Measurements from ENCODE around the gene B3GLCT.
"Not testable (repeated sequence)": the region's sequence is repeated elsewhere in the genome, so short reads cannot be mapped to it uniquely, and the experiment has no call there.

B3GLCT gene

DNA sequence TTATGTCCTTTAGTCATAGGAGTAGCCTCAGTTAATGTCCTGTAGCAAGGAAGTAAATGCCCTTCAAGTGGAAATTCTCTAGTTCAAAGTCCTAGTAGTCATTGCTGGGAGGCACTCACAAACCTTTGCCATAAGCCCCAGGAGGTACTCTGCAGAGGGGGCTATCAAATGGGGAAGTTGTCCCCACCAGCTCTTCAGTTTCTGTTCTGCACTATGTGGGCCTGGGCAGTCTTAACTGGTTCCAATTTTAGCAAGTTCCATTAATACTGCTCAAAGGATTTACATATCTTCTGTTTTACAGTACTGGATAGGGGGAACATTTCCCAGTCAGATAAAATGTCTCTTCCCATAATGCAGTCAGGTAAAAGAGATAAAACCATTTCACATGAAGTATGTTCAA lies 101.3 kb downstream of the B3GLCT start:
- DNase-seq = no peak

DNA sequence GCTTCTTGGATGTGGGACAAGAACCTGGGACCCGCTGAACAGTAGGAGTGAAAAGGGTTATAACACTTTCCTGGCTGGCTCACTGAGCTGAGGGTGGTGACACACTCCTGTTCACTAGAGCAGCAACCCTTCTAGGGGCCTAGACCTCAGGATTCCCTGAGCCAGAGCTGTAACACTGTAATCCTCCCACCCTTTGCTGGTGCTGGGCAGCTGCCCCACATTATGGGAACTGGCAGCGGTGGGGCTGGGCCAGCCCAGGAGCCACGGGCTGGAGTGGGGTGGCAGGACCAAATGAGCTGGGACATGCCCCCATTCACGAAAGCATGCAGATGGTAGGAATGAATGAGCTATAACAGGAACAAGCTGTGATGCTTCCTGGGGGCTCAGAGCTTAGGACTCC lies 110.6 kb downstream of the B3GLCT start:
- DNase-seq = no peak

DNA sequence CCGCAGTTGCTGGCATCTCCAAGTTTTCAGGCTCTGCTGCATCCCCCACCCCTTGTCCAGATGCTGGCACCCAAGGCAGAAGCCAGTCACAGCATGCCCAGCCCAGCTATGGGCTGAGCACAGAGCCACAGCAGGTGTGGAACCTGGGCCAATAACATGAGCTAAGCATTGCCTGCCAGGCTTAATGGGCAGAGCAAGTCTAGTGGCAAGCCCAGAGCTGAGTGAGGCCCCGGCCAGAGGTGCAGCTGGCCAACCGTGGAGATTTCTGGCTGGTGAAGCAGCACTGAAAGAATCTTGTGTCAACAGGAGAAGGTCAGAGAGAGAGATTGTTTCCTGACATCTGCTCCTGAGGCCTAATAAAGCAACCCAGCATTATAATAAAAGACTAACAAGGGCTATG lies 111.0 kb downstream of the B3GLCT start:
- no peak for DNase-seq

DNA sequence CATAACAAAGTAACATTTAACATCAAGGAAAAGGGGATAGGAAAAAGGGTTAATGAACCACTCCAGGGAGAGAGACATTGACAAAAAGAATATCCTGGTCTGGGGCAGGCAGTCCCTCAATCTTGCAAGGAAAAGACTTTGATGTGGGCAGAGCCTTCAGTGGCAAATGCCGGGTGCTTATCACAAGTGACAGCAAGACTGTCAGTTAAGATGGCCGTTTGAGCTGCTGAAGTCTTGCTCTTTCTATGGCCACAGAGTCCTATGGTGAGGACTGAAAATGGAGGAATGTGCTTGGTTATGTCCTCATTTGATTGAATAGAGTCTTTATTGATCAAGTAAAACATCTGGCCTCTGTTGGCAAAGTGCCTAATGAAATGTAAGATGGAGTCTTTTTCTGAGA lies 112.1 kb downstream of the B3GLCT start:
- DNase-seq = no peak

DNA sequence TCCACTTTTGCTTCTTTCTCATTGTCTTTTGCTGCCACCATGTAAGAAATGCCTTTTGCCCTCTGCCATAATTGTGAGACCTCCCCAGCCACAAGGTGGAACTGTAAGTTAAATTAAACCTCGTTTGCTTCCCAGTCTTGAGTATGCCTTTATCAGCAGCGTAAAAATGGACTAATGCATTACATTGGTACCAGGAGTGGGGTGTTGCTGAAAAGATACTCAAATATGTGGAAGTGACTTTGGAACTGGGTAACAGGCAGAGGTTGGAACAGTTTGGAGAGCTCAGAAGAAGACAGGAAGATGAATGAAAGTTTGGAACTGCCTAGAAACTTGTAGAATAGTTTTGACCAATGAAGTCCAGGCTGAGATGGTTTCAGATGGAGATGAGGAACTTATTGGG lies 115.2 kb downstream of the B3GLCT start:
- DNase-seq = no peak

DNA sequence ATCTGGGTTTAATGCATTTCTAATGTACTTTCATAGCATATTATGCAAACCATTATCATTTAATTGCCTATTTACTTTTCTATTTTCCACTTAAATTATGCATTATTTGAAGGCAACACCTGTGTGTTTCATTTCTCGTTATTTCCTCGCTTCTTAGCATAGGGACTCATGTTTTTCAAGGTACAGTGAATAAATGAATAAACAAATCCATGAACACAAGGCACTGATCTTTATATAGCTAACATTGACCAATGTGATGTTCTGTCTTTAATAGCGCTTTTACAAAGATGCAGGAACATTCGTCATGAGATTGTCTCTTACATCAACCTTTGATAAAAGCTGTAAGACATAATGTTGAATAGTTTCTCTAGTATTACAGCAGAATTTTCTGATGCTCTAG lies 121.2 kb downstream of the B3GLCT start:
- DNase-seq = no peak

DNA sequence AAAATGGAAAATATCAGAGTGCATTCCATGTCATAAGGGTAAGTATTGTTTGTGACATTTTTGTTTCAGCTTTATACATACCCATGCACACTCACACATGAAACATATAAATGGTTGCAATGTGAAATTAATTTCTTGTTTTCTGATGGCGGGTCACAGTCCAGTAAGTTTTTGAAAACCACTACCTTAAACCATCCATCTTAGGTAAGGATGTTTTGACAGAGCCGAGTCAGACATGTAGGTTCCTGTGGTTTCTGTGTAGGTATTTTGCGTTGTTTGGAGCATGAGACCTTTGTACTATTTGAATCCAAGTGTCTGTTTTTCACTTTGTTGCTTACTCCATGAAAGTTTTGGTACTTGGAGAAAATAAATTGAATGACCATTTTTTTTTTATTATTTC lies 121.7 kb downstream of the B3GLCT start:
- no peak for DNase-seq

DNA sequence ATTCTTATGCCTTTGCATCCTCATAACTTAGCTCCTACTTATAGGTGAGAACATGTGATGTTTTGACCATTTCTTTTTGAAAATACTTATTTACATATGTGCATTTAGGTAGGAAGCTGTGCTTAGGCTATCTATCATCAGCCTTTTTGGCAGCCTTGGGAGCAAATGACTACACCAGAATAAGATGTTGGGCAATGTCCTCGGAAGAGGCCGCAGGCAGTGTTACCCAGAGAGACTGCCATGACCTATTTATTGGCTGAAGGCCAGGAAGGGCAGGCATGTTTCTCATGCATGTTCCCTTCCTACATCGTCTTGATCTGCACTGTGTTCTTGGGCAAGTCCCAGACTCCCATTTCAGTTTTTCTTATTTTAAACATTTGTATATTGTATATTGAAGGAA lies 122.3 kb downstream of the B3GLCT start:
- DNase-seq = no peak

DNA sequence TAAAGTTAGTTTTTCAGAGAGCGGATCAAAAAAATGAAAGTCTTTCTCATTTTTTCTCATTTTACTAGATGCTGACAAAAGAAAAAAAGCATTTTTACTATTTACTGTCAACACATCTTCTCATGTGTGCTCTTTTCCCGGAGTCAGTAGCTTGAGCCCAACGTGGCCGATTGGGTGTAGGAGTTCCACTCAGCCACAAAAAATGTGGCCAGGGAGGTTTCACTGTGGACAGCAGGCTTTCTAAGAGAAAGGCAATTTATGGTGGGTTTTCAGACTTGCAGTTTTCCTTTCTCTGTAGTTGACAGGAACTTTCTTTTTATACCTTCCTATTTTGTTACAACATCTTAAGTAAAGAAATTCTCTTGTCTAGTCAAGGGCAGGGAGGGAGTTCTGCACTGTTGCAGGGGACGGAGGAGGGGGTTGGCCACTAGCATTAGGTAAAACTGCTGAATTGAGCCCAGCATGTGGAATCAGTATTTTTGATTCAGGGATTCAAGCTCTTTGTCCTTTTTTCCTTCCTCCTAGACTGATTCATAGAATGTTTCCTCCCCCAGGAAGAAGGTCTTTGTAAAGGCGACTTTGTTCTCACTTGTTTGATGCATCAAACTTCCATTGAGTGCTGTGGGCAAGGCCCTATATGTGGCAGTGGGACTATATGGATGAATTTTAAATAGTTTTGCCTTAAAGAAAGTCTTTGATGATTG lies 123.1 kb downstream of the B3GLCT start:
- DNase-seq = no peak

DNA sequence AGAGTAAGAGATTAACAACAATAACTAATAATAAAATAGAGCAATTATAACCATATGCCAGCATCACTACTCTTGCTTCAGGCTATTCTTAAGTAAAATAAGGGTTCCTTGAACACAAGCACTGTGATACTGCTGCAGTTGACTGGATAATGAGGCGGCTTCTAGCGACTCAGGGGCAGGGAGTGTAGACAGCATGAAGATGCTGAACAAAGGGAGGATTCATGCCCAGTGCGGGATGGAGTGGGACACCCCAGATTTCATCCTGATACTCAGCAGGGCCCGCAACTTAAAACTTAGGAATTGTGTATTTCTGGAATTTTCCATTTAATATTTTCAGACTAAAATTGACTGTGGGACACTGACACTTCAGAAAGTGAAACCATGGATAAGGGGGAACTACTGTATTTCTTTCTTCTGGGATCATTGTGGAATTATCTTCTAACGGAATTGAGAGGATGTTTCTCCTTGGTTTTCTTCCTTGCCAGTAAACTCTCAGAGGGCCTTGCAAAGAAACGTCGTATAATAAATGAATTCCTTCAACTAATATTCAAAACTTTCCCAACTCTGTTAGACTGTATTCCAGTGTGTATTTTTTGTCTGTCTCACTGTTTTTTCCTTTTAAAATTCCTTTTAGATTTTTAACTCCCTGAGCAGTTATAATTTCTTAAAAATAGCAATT lies 127.5 kb downstream of the B3GLCT start:
- no peak for DNase-seq

DNA sequence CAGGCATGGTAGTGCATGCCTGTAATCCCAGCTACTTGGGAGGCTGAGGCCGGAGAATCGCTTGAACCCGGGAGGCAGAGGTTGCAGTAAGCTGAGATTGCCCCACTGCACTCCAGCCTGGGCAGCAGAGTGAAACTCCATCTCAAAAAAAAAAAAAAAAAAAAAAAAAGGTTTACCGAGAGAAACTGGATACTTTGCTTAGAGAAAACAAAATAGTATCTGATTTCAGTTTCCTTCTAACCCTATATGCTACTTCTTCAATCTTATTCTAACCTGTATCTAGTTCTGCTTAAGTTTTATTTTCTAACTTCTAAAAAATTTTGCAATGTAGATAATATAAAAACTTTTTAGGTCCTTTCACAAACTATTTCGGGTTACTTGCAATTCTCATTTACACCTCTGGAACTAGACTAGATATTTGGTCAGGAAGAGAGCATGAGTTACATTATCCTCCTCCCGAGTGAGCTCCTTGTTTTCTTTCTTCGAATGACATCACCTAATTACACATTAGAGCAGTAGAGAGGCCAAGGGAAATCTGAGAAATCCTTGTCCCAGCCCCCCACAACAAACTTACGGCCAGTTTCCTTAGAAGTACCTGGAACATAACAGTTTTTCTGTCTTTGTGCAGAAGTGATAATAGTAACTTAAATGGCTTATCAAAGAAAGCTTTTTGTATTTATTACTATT lies 128.9 kb downstream of the B3GLCT start:
- no peak for DNase-seq

DNA sequence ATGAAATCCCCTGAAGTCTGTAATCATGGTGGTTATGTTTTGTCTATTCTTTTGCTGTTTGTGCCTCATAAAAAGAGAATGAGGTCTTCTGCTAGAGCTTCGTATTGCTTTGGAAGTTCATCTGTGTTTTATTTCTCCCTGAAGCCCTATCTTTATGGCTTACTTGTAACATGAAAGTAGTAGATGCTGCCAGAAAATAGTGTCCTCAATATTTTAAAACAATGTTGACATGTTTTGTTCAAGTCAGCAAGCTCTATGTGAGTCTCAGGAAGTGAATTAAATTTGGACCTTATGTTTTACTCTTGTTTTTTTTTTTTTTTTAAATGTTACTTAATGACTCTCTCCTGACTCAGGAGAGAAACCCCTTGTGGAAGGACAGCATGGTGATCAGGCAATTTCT lies 130.5 kb downstream of the B3GLCT start:
- DNase-seq = no peak

DNA sequence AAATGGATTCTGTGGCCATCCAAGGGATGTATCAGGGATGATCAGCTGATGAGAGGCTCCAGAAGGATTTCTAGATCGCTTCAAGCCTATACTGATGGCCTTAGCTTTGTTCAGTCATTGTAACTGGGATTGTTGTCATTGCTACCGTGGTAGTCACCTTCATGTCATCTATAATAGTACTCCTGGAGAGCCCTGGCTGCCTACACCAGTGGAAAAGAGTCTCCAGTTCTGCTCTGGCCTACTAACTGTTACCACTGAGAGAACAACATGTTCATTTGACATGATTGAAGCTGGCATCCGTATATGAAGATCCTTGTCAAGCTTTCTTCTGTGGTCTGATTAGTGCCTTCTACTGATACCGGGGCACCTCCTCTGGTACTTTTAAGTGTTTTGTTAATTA lies 131.3 kb downstream of the B3GLCT start:
- DNase-seq = no peak

DNA sequence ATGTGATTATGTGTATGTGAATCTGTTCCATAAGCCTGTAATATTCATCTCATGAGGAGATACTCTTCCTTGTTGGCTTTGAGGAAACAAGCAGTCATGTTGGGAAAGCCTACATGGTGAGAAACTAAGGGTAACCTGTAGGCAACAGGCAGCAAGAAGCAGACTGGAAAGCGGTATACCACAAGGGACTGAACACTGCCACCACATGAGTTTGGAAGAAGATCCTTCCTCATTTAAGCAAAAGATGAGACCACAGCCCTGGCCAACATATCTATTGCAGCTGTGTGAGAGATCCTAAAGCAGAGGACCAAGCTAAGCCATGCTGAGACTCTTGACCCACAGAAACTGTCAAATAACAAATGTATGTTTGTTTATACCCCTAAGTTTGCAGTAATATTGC lies 134.8 kb downstream of the B3GLCT start:
- no peak for DNase-seq

DNA sequence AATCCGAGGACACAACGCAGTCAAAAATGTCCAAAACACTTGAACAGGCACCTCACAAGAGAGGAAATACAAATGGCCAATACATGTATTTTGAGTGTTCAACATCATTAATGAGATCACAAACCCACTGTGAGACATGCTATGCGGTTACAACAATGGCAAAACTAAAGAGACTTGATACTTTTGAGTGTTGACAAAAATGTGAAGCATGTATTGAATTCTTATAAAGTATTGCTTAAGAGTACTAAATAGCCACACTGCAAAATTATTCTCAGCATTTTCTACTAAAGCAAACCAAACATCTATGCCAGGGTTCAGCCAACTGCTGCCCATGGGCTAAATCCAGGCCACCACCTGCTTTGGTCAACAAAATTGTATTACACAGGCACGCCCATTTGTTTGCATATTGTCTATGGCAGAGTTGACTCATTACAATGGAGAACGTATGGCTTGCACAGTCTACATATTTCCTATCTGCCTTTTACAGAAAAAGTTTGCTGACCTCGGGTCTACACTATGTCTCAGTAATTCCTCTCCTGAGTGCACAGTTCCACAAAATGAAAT lies 135.3 kb downstream of the B3GLCT start:
- no peak for DNase-seq

DNA sequence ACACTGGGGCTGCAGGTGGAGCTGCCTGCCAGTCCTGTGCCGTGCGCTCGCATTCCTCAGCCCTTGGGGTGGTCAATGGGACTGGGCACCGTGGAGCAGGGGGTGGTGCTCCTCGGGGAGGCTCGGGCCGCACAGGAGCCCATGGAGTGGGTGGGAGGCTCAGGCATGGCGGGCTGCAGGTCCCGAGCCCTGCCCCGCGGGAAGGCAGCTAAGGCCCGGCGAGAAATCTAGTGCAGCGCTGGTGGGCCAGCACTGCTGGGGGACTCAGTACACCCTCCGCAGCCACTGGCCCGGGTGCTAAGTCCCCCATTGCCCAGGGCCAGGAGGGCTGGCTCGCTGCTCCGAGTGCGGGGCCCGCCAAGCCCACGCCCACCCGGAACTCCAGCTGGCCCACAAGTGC lies 139.8 kb downstream of the B3GLCT start:
- DNase-seq = not testable (repeated sequence)

DNA sequence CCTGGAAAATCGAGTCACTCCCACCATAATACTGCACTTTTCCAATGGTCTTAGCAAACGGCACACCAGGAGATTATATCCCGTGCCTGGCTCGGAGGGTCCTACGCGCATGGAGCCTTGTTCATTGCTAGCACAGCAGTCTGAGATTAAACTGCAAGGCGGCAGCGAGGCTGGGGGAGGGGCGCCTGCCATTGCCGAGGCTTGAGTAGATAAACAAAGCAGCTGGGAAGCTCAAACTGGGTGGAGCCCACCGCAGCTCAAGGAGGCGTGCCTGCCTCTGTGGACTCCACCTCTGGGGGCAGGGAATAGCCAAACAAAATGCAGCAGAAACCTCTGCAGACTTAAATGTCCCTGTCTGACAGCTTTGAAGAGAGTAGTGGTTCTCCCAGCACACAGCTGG lies 141.1 kb downstream of the B3GLCT start:
- not testable (repeated sequence) for DNase-seq

DNA sequence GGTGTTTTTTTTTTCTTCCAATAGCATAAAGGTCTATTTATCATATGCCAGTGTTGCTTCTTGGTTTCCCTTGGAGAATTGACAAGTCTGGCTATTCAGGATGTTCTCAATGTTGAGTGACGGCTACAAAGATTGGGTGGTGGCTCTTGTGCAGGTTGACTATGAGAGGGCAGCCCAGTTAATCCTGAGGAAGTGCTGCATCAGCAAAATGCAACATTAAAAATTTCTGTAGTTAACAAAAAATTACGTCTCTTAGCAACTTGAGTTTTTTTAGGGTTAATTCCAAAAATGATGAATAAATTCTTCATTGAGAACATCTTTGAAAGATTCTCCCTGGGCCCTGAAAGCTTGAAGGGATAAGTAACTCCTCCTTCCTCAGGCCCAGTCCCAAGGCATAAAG lies 147.1 kb downstream of the B3GLCT start:
- DNase-seq = no peak

DNA sequence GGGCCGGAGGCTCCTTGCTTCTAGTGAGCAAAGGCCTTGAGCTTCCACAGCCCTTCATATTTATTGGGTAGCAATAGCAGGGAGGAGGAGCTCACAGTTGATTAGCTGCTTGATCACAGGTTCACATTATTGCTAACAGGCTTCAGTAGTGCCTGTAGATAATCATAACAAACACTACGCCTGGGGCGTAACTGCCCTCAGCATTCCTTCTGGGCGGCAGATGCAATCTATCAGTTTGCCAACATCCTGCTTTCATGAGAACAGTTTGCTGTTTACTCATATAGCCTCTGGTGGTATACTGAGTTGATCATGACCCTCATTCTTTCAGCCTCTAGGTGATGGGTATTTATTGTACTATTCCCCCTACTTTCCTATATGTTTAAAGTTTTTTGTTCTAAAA lies 149.4 kb downstream of the B3GLCT start:
- no peak for DNase-seq

DNA sequence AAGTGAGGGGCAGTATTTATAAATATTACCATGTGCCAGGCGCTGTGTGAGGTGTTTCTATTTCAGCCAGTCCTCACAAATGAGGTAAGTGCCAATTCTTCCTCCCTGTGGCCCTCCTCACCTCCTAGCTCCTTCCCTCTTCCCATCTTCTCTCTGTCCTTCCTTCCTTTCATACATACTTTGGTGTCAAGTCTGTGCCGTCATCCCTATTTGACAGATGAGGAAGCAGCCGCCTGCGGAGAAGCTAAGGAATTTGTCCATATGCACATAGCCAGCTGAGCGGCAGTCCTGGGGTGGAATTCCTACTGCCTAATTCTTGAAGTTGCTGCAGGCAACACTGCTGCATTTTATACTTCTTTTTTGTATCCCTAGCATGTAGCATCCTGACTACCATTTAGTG lies 150.8 kb downstream of the B3GLCT start:
- DNase-seq = no peak

DNA sequence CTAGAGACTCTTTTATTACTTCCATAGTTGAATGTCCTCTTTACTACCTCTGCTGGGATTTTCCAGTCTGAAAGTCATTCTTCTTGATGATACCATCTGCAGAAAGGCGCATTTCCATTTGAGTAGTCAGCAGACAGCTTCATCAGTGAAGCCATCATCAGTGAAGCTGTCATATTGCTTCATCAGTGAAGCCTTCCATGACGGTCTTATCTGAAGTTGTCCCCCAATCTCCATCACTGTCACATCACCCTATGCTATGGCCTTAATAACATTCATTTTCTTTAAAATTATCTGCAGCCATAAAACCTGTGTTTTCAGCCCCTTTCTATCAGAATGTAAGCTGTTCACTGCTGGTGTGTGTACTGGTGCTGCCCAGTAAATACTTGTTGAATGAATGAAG lies 151.6 kb downstream of the B3GLCT start:
- no peak for DNase-seq

DNA sequence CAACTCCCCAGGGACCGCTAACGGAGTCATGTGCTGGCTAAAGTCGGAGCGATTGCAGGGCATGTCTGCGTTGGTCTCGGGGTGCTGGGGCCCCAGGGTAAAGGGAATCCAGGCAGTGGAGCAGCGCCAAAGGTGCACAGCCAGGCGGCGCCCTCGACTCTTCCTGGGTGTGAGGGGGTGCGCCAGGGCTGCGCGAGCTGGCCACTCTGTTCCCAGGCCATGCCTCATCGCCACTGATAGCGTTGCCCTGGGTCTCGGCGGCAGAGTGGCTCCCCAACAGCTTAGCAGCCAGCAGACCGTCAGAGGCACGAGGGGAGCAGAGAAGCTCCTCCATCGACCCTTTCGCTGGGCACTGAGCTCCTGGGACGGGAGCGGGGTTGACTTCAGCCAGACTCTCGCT lies 152.7 kb downstream of the B3GLCT start:
- DNase-seq = no peak

DNA sequence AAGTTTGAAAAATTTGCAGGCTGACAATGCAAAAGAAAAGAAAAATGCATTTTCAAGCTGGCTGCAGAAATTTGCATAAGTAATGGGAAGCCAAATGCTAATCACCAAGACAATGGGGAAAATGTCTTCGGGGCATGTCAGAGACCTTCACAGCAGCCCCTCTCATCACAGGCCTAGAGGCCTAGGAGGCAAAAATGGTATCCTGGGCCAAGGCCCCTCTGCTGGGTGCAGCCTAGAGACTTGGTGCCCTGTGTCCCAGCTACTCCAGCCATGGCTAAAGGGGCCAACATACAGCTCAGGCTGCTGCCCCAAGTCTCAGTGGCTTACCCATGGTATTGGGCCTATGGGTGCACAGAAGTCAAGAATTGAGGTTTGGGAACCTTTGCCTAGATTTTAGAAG lies 155.2 kb downstream of the B3GLCT start:
- no peak for DNase-seq

DNA sequence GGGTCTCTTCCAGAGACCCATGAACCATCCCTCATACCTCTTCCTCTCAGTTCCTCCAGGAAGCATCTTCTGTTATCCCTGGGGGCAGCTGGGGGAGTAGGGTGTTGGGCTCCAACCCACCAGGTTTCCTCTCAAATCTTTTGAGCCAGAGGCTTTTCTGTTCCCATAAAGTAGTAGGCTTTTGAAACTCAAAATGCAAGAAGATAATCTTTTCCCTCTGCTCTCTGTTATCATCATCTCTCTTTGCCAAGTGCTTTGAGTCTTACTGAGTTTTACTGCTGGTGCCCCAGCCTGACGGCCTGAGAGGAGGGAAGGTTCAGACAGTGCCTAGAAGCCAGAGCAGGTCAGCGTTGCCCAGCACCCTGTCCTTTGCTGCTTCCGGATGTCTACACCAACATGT lies 157.2 kb downstream of the B3GLCT start:
- no peak for DNase-seq

Data from T1000 (cell line).